DMS53 treated with DMSO at 0.1 percent for 48 hours (cell line): ENCODE data around the gene CD69.
"Not testable (repeated sequence)": the region's sequence is repeated elsewhere in the genome, so short reads cannot be mapped to it uniquely, and the experiment has no call there.

Source experiments
- DNase-seq: peaks from one replicate; lab custom pipeline; 2025; ENCODE audit not compliant: unreplicated experiment; lab: John Stamatoyannopoulos, UW

CD69 gene

GRCh38 chr12:9751204-9752144 is 9.2 kb downstream of the CD69 start:
- DNase-seq = peak; percentile 54

- peak; percentile 95 for DNase-seq
Observed at GRCh38 chr12:9750276-9751203, 10.2 kb downstream of the CD69 start.

GRCh38 chr12:9749640-9750039 is 11.1 kb downstream of the CD69 start:
- no peak for DNase-seq

GRCh38 chr12:9745199-9745598 is 15.5 kb downstream of the CD69 start:
- no peak for DNase-seq

- DNase-seq = no peak
Observed at GRCh38 chr12:9742661-9743060, 18.0 kb downstream of the CD69 start.

- no peak for DNase-seq
Observed at GRCh38 chr12:9741726-9742125, 19.0 kb downstream of the CD69 start.

- DNase-seq = peak; percentile 28
Observed at GRCh38 chr12:9740106-9740750, 20.5 kb downstream of the CD69 start.

- not testable (repeated sequence) for DNase-seq
Observed at GRCh38 chr12:9739404-9740105, 21.1 kb downstream of the CD69 start.

- not testable (repeated sequence) for DNase-seq
Observed at GRCh38 chr12:9738905-9739304, 21.8 kb downstream of the CD69 start.

GRCh38 chr12:9736936-9737705 is 23.6 kb downstream of the CD69 start:
- no peak for DNase-seq

GRCh38 chr12:9735601-9736000 is 25.1 kb downstream of the CD69 start:
- DNase-seq = no peak

- no peak for DNase-seq
Observed at GRCh38 chr12:9732921-9733461, 27.7 kb downstream of the CD69 start, which contains the start of gene CLECL1. CLECL1 (minus strand) TSS chr12:9733097.

- DNase-seq = no peak
Observed at GRCh38 chr12:9731797-9732196, 28.9 kb downstream of the CD69 start.

GRCh38 chr12:9731393-9731792 is 29.3 kb downstream of the CD69 start:
- no peak for DNase-seq

- no peak for DNase-seq
Observed at GRCh38 chr12:9730591-9730990, 30.1 kb downstream of the CD69 start.

GRCh38 chr12:9730011-9730410 is 30.7 kb downstream of the CD69 start:
- DNase-seq = no peak

GRCh38 chr12:9729082-9729481 is 31.6 kb downstream of the CD69 start:
- no peak for DNase-seq

- DNase-seq = no peak
Observed at GRCh38 chr12:9727813-9728212, 32.9 kb downstream of the CD69 start.

- DNase-seq = no peak
Observed at GRCh38 chr12:9725213-9725870, 35.4 kb downstream of the CD69 start.
